Gastroesophageal sphincter (tissue), 4 donors: ENCODE results near the gene PTPRN2. TPM values are rescaled to one million over a fixed set of nuclear protein-coding genes. Genes with fewer than 3 reads are reported as not detected.
"Not testable (repeated sequence)": the region's sequence is repeated elsewhere in the genome, so short reads cannot be mapped to it uniquely, and the experiment has no call there.

Source experiments
- ATAC-seq: fragments of 150-250 bp; one replicate; pipeline ENCODE4 v1.9.1; 2016; ENCODE audit warnings: mild to moderate bottlenecking, moderate library complexity
- H3K27ac ChIP-seq, 4 donors: fragments of 200-600 bp; sonication (generic) in 3 of 4; 1 replicate in 3 of 4; 2 replicates in 1 of 4; pipeline ENCODE4 v1.5.1; 2016 to 2019
- H3K27me3 ChIP-seq: fragments of 200-600 bp; sonication (generic); one replicate; pipeline ENCODE4 v1.5.1; 2019
- H3K36me3 ChIP-seq, 2 donors: fragments of 200-600 bp; sonication (generic); one replicate each; pipeline ENCODE4 v1.5.1; 2019; ENCODE audit warnings: control low read depth in 1 of 2
- H3K4me1 ChIP-seq, 3 donors: fragments of 200-600 bp; sonication (generic); 1 replicate in 2 of 3; 2 replicates in 1 of 3; pipeline ENCODE4 v1.5.1; 2016 to 2019; ENCODE audit warnings: control low read depth in 2 of 3
- H3K4me3 ChIP-seq, 2 donors: fragments of 200-600 bp; sonication (generic); one replicate each; pipeline ENCODE4 v1.5.1; 2019; ENCODE audit warnings: mild to moderate bottlenecking in 1 of 2, moderate library complexity in 1 of 2
- H3K9me3 ChIP-seq, 3 donors: fragments of 200-600 bp; sonication (generic); one replicate each; pipeline ENCODE4 v1.5.1; 2017 to 2019; ENCODE audit warnings: control low read depth in 2 of 3
- CTCF ChIP-seq, 4 experiments: fragments of 200-600 bp in 2 of 4; fragments of 450-650 bp in 2 of 4; sonication (generic) in 1 of 4; IDR thresholded peaks; one replicate each; pipeline ENCODE4 v1.5.1; 2017 to 2019; ENCODE audit warnings: antibody characterized with exemption in 4 of 4, mild to moderate bottlenecking in 2 of 4, moderate library complexity in 2 of 4
- EP300 ChIP-seq: sonication (generic); formaldehyde crosslinking; IDR thresholded peaks from one replicate; pipeline ENCODE4 v1.6.1; 2017; ENCODE audit warnings: antibody characterized with exemption, mild to moderate bottlenecking
- POLR2A ChIP-seq, 2 donors: fragments of 450-650 bp; IDR thresholded peaks; one replicate each; pipeline ENCODE4 v1.6.1; 2017; ENCODE audit warnings: antibody characterized with exemption in 2 of 2, mild to moderate bottlenecking in 2 of 2, moderate library complexity in 1 of 2
- POLR2AphosphoS5 ChIP-seq: sonication (generic); formaldehyde crosslinking; IDR thresholded peaks from one replicate; pipeline ENCODE4 v1.6.1; 2017; ENCODE audit warnings: antibody characterized with exemption
- WGBS, 2 donors: methylation state at CpG; one replicate each; pipeline ENCODE4 v1.1.5; 2018; ENCODE audit warnings: low coverage in 1 of 2; 5-methylcytosine and 5-hydroxymethylcytosine counted together
- total RNA-seq, 4 donors: library from RNA; depleted of rRNA; stranded (reverse); fragments of >200 nt; gene quantifications; one replicate each; pipeline ENCODE4 v1.1.0, GENCODE V29; 2016

The PTPRN2 gene
- total RNA-seq, 4 donors from 2014 or later: 1.7 to 4.7 (median 3.3) TPM

GRCh38 chr7:158534598-158534997 lies 53.0 kb downstream of the PTPRN2 start:
- TF ChIP-seq EP300: no peak
- no peak for TF ChIP-seq POLR2AphosphoS5
- TF ChIP-seq CTCF (IDR thresholded peaks at IDR 0.05): no peak
- no peak for TF ChIP-seq POLR2A (IDR thresholded peaks at IDR 0.05)
- no peak overlapping the region for H3K4me3 ChIP-seq
- no peaks in the 10 kb centered on the region for H3K4me1 ChIP-seq
- WGBS, 2 donors: 40 to 82% methylated on average over 1 to 3 of the region's 16 CpGs
- peaks cover 23% of the 10 kb centered on the region for H3K27me3 ChIP-seq
- no peaks in the 10 kb centered on the region for H3K36me3 ChIP-seq
- H3K9me3 ChIP-seq: no peaks in the 10 kb centered on the region
- no peak overlapping the region for H3K27ac ChIP-seq
- ATAC-seq: no peak

GRCh38 chr7:158534134-158534515 lies 53.5 kb downstream of the PTPRN2 start:
- not testable (repeated sequence) for H3K36me3 ChIP-seq, H3K4me3 ChIP-seq, ATAC-seq, H3K4me1 ChIP-seq, H3K9me3 ChIP-seq, H3K27ac ChIP-seq
- WGBS, 2 donors: 80% methylated on average over 1 of the region's 12 CpGs; no CpG with 5 or more reads in 1 of the 2 donors
- peaks cover 26% of the 10 kb centered on the region for H3K27me3 ChIP-seq

- TF ChIP-seq EP300 (no peak), POLR2AphosphoS5 (no peak), CTCF (IDR thresholded peaks at IDR 0.05) (no peak), POLR2A (IDR thresholded peaks at IDR 0.05) (no peak)
- 94% methylated on average over 13 of the region's 26 CpGs; no CpG with 5 or more reads in 1 of the 2 donors for WGBS, 2 donors
- peaks cover 26% of the 10 kb centered on the region for H3K27me3 ChIP-seq
Observed at GRCh38 chr7:158533386-158534133, 54.1 kb downstream of the PTPRN2 start.

DNA sequence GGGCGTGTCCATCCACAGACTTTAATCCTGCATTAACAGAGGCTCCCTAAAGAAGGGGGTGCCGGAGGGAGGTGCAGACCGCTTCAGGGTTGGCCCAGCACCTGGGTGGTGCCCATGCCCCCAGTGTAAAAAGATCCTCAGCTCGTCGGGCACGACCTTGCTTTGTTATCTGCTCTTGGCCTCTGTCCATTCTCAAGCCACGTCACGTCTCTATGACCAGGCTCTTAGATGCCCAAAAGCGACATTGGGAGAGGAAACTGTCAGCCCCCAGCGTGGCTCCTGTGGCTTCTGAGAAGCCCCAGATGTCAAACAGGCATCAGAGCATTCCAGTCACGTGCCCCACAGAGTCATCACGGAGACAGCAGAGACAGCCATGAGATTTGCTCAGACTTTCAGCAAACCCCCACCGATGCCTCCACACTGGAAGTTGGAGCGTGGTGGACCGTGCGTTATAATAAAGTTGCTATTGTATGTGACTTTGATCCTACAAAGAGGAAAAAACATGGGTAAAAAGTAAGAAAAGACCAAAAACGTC lies 55.5 kb downstream of the PTPRN2 start:
- peaks cover 40% of the 10 kb centered on the region for H3K27me3 ChIP-seq
- no peak overlapping the region for H3K4me3 ChIP-seq
- no peaks in the 10 kb centered on the region for H3K4me1 ChIP-seq
- no peaks in the 10 kb centered on the region for H3K9me3 ChIP-seq
- H3K27ac ChIP-seq: no peak overlapping the region
- no peaks in the 10 kb centered on the region for H3K36me3 ChIP-seq
- WGBS, 2 donors: 69 to 83% methylated on average over 2 to 14 of the region's 17 CpGs
- ATAC-seq: no peak
- TF ChIP-seq EP300: no peak
- no peak for TF ChIP-seq POLR2A (IDR thresholded peaks at IDR 0.05)
- TF ChIP-seq CTCF (IDR thresholded peaks at IDR 0.05): no peak
- no peak for TF ChIP-seq POLR2AphosphoS5

More at GRCh38 chr7:158533386-158534133, 54.1 kb downstream of the PTPRN2 start:
- no peak for ATAC-seq
- Histone ChIP-seq H3K4me3 (no peak overlapping the region), H3K27ac (no peak overlapping the region), H3K4me1 (no peaks in the 10 kb centered on the region), H3K36me3 (no peaks in the 10 kb centered on the region), H3K9me3 (no peaks in the 10 kb centered on the region)

- Histone ChIP-seq H3K27ac (no peak overlapping the region), H3K36me3 (no peaks in the 10 kb centered on the region), H3K4me1 (no peaks in the 10 kb centered on the region), H3K9me3 (no peaks in the 10 kb centered on the region), H3K27me3 (peaks cover 45% of the 10 kb centered on the region), H3K4me3 (no peak overlapping the region)
- ATAC-seq: no peak
- 81 to 85% methylated on average over 5 to 11 of the region's 11 CpGs for whole genome bisulfite sequencing, 2 donors
- no peak for TF ChIP-seq POLR2AphosphoS5
Observed at GRCh38 chr7:158531661-158532060, 56.0 kb downstream of the PTPRN2 start.
